ENCODE results near the gene SPEG.

Gene SPEG

GRCh38 chr2:219533930-219534661 lies 99.5 kb downstream of the SPEG start:
- no peak for DNase-seq (ENCODE audit: low read depth)

- DNase-seq (ENCODE audit: low read depth): no peak
Observed at GRCh38 chr2:219536425-219536824, 101.8 kb downstream of the SPEG start.

GRCh38 chr2:219536967-219537366 lies 102.3 kb downstream of the SPEG start:
- no peak for DNase-seq (ENCODE audit: low read depth)

GRCh38 chr2:219537657-219538488 lies 103.2 kb downstream of the SPEG start:
- no peak for DNase-seq (ENCODE audit: low read depth)

GRCh38 chr2:219538504-219538951 lies 103.9 kb downstream of the SPEG start:
- DNase-seq (ENCODE audit: low read depth): no peak

- no peak for DNase-seq (ENCODE audit: low read depth)
Observed at GRCh38 chr2:219538956-219539788, 104.5 kb downstream of the SPEG start.

- no peak for DNase-seq (ENCODE audit: low read depth)
Observed at GRCh38 chr2:219539926-219540678, 105.5 kb downstream of the SPEG start.

GRCh38 chr2:219540784-219541504 lies 106.3 kb downstream of the SPEG start:
- DNase-seq (ENCODE audit: low read depth): no peak

- peak; percentile 67 for DNase-seq (ENCODE audit: low read depth)
Observed at GRCh38 chr2:219541611-219542180, 107.1 kb downstream of the SPEG start.

GRCh38 chr2:219542931-219543595 lies 108.4 kb downstream of the SPEG start:
- DNase-seq (ENCODE audit: low read depth): no peak

GRCh38 chr2:219543596-219544358 lies 109.1 kb downstream of the SPEG start, which contains the start of the genes CHPF and TMEM198:
TSS of gene CHPF (minus strand) at chr2:219543809. CDS start at chr2:219543538, 271 bp downstream.
TSS of gene TMEM198 (plus strand) at chr2:219544028. CDS start at chr2:219544728, 700 bp downstream.
- DNase-seq (ENCODE audit: low read depth): peak; percentile 87

- DNase-seq (ENCODE audit: low read depth): no peak
Observed at GRCh38 chr2:219544567-219544966, 109.9 kb downstream of the SPEG start.

GRCh38 chr2:219545295-219545942 lies 110.8 kb downstream of the SPEG start:
- DNase-seq (ENCODE audit: low read depth): no peak

GRCh38 chr2:219545943-219546352 lies 111.3 kb downstream of the SPEG start:
- DNase-seq (ENCODE audit: low read depth): no peak

- DNase-seq (ENCODE audit: low read depth): no peak
Observed at GRCh38 chr2:219547621-219548020, 113.0 kb downstream of the SPEG start.
